GM23248 (cell line): ENCODE measurements around the gene RASSF1. TPM values are rescaled to one million over a fixed set of nuclear protein-coding genes. Genes with fewer than 3 reads are reported as not detected.

Experiments used
- DNase-seq: peaks from one replicate; pipeline ENCODE4 v3.0.0-alpha.2; 2015
- H2AFZ ChIP-seq: fragments of 200-600 bp; sonication (generic); 2 replicates; pipeline ENCODE4 v1.6.1; 2016; ENCODE audit warnings: antibody characterized with exemption
- H3F3A ChIP-seq: fragments of 200-600 bp; sonication (generic); 2 replicates; pipeline ENCODE4 v1.6.1; 2016; ENCODE audit warnings: mild to moderate bottlenecking, antibody characterized with exemption, mixed run types; ENCODE audit not compliant: insufficient read depth
- H3K27ac ChIP-seq: fragments of 200-600 bp; sonication (generic); 2 replicates; pipeline ENCODE4 v1.5.1; 2016; ENCODE audit warnings: mild to moderate bottlenecking
- H3K27me3 ChIP-seq: fragments of 200-600 bp; sonication (generic); replicated peaks from 2 replicates; pipeline ENCODE4 v1.6.1; 2016; ENCODE audit warnings: mild to moderate bottlenecking; ENCODE audit not compliant: insufficient read depth
- H3K36me3 ChIP-seq: fragments of 200-600 bp; sonication (generic); 2 replicates; pipeline ENCODE4 v1.6.1; 2016; ENCODE audit warnings: low read depth, mild to moderate bottlenecking
- H3K4me1 ChIP-seq: fragments of 200-600 bp; sonication (generic); 2 replicates; pipeline ENCODE4 v1.6.1; 2016; ENCODE audit warnings: mild to moderate bottlenecking; ENCODE audit not compliant: insufficient read depth
- H3K4me2 ChIP-seq: fragments of 200-600 bp; sonication (generic); one replicate; pipeline ENCODE4 v1.6.1; 2016; ENCODE audit warnings: mild to moderate bottlenecking; ENCODE audit not compliant: unreplicated experiment
- H3K4me3 ChIP-seq: fragments of 200-600 bp; sonication (generic); 2 replicates; pipeline ENCODE4 v1.5.1; 2016; ENCODE audit warnings: mild to moderate bottlenecking
- H3K79me2 ChIP-seq: fragments of 200-600 bp; sonication (generic); 2 replicates; pipeline ENCODE4 v1.6.1; 2016; ENCODE audit warnings: mild to moderate bottlenecking; ENCODE audit not compliant: insufficient read depth
- H3K9ac ChIP-seq: fragments of 200-600 bp; sonication (generic); 2 replicates; pipeline ENCODE4 v1.6.1; 2016; ENCODE audit warnings: mild to moderate bottlenecking
- H3K9me2 ChIP-seq: fragments of 200-600 bp; sonication (generic); 2 replicates; pipeline ENCODE4 v1.6.1; 2016; ENCODE audit warnings: mixed run types, mild to moderate bottlenecking, moderate library complexity; ENCODE audit not compliant: insufficient read depth
- H3K9me3 ChIP-seq: fragments of 200-600 bp; sonication (generic); one replicate; pipeline ENCODE4 v1.6.1; 2017; ENCODE audit warnings: low read depth
- H4K20me1 ChIP-seq: fragments of 200-600 bp; sonication (generic); 2 replicates; pipeline ENCODE4 v1.6.0; 2016; ENCODE audit not compliant: insufficient read depth
- EZH2 ChIP-seq: fragments of 200-600 bp; sonication (generic); IDR thresholded peaks from 2 replicates; pipeline ENCODE4 v1.6.1; 2018; ENCODE audit warnings: antibody characterized with exemption, mild to moderate bottlenecking; ENCODE audit not compliant: insufficient read depth, poor library complexity, severe bottlenecking
- EZH2phosphoT487 ChIP-seq: fragments of 200-600 bp; sonication (generic); IDR thresholded peaks from 2 replicates; pipeline ENCODE4 v1.6.1; 2018; ENCODE audit warnings: antibody characterized with exemption, moderate library complexity, mild to moderate bottlenecking, low read depth; ENCODE audit not compliant: insufficient read depth
- WGBS, 2 experiments: methylation state at CpG; one replicate each; pipeline ENCODE4 v1.1.6; 2015 to 2017; ENCODE audit warnings: low lambda C conversion rate in 2 of 2, low coverage in 1 of 2; ENCODE audit errors: missing lambda C conversion rate in 2 of 2; 5-methylcytosine and 5-hydroxymethylcytosine counted together
- in situ Hi-C: fragments of 300-500 bp; cut with MboI; formaldehyde crosslinking; loops from 2 replicates; pipeline ENCODE4 v1.15.0; 2020
- polyA plus RNA-seq: library from polyadenylated mRNA; unstranded; fragments of >200 nt; fragmentation: Nextera tagmentation; extraction: Ambion mirVana; gene quantifications from 2 replicates; pipeline ENCODE4 v1.2.1, GENCODE V29; 2016
- total RNA-seq: library from RNA; depleted of rRNA; stranded (reverse); fragments of >200 nt; shearing (Covaris generic); gene quantifications from 2 replicates; pipeline ENCODE4 v1.2.3, GENCODE V29; 2014

Gene RASSF1
- total and polyA plus RNA-seq, 2 experiments from 2014 or later = 56.4 to 57.5 TPM

- no peak overlapping the region for H2AFZ ChIP-seq
- peaks cover 10% of the 10 kb centered on the region; the same call in 1 of the 2 replicates for H4K20me1 ChIP-seq
- H3K9ac ChIP-seq = peak overlapping the region; percentile 89
- H3K79me2 ChIP-seq = peaks cover 67% of the 10 kb centered on the region
- peak; percentile 16 for DNase-seq
- peaks cover 7% of the 10 kb centered on the region; the same call in 1 of the 2 replicates for H3K36me3 ChIP-seq
- peak overlapping the region; percentile 98 for H3K4me2 ChIP-seq
- no peak overlapping the region for H3K27ac ChIP-seq
- in situ Hi-C loops = no loop called here
- no peaks in the 10 kb centered on the region for H3K27me3 ChIP-seq
- TF ChIP-seq EZH2phosphoT487 (no peak), EZH2 (no peak)
- no peaks in the 10 kb centered on the region for H3K9me2 ChIP-seq
- 46 to 61% methylated on average over 1 of the region's 1 CpG for WGBS, 2 experiments
- H3K9me3 ChIP-seq = no peaks in the 10 kb centered on the region
- peaks cover 25% of the 10 kb centered on the region for H3K4me1 ChIP-seq
- H3F3A ChIP-seq = peaks cover 14% of the 10 kb centered on the region; the same call in 1 of the 2 replicates
- H3K4me3 ChIP-seq = peak overlapping the region; percentile 75
Measured at GRCh38 chr3:50357481-50357880, 16.8 kb upstream of the RASSF1 start.

GRCh38 chr3:50356553-50356952, 15.9 kb upstream of the RASSF1 start:
- TF ChIP-seq EZH2phosphoT487 (no peak), EZH2 (no peak)
- peaks cover 30% of the 10 kb centered on the region for H3K4me1 ChIP-seq
- DNase-seq = peak; percentile 65

GRCh38 chr3:50355829-50356552, 15.4 kb upstream of the RASSF1 start:
- Histone ChIP-seq H3K4me3 (peak overlapping the region; percentile 75), H3K79me2 (peaks cover 82% of the 10 kb centered on the region), H3K27ac (no peak overlapping the region), H3K4me1 (peaks cover 35% of the 10 kb centered on the region), H3K9me2 (no peaks in the 10 kb centered on the region), H3K27me3 (no peaks in the 10 kb centered on the region), H4K20me1 (peaks cover 10% of the 10 kb centered on the region; the same call in 1 of the 2 replicates), H3K9me3 (no peaks in the 10 kb centered on the region), H3K4me2 (peak overlapping the region; percentile 98), H3F3A (peaks cover 14% of the 10 kb centered on the region; the same call in 1 of the 2 replicates), H3K9ac (peak overlapping the region; percentile 89; the same call in 1 of the 2 replicates), H3K36me3 (peaks cover 7% of the 10 kb centered on the region; the same call in 1 of the 2 replicates), H2AFZ (no peak overlapping the region)
- WGBS, 2 experiments = 68 to 74% methylated on average over 5 of the region's 5 CpGs
- in situ Hi-C loops = no loop called here
- DNase-seq = peak; percentile 13
- TF ChIP-seq EZH2phosphoT487 (no peak), EZH2 (no peak)

More at GRCh38 chr3:50356553-50356952, 15.9 kb upstream of the RASSF1 start:
- Histone ChIP-seq H3K4me2 (peak overlapping the region; percentile 98), H3K4me3 (peak overlapping the region; percentile 75), H4K20me1 (peaks cover 10% of the 10 kb centered on the region; the same call in 1 of the 2 replicates), H3K27me3 (no peaks in the 10 kb centered on the region), H3K9me2 (no peaks in the 10 kb centered on the region), H3K27ac (no peak overlapping the region), H3K9ac (peak overlapping the region; percentile 89; the same call in 1 of the 2 replicates), H3K36me3 (peaks cover 7% of the 10 kb centered on the region; the same call in 1 of the 2 replicates), H3K79me2 (peaks cover 76% of the 10 kb centered on the region), H3F3A (peaks cover 14% of the 10 kb centered on the region; the same call in 1 of the 2 replicates), H3K9me3 (no peaks in the 10 kb centered on the region), H2AFZ (no peak overlapping the region)
- WGBS, 2 experiments = 22 to 38% methylated on average over 4 to 5 of the region's 5 CpGs
- in situ Hi-C loops = no loop called here

GRCh38 chr3:50354850-50355249, 14.2 kb upstream of the RASSF1 start:
- Histone ChIP-seq H3K9me2 (no peaks in the 10 kb centered on the region), H3K27me3 (no peaks in the 10 kb centered on the region), H2AFZ (no peak overlapping the region), H3K9ac (no peak overlapping the region), H3F3A (peaks cover 14% of the 10 kb centered on the region; the same call in 1 of the 2 replicates), H3K27ac (no peak overlapping the region), H3K79me2 (peaks cover 88% of the 10 kb centered on the region), H3K4me2 (no peak overlapping the region), H3K4me3 (no peak overlapping the region), H3K9me3 (no peaks in the 10 kb centered on the region), H3K36me3 (peaks cover 7% of the 10 kb centered on the region; the same call in 1 of the 2 replicates), H3K4me1 (peaks cover 38% of the 10 kb centered on the region), H4K20me1 (peaks cover 10% of the 10 kb centered on the region; the same call in 1 of the 2 replicates)
- in situ Hi-C loops = no loop called here
- 61 to 64% methylated on average over 7 of the region's 7 CpGs for WGBS, 2 experiments
- TF ChIP-seq EZH2phosphoT487 (no peak), EZH2 (no peak)
- DNase-seq = no peak
